Neural cell (in vitro differentiated cells): ENCODE measurements around the gene HOXA3. TPM values are rescaled to one million over a fixed set of nuclear protein-coding genes. Genes with fewer than 3 reads are reported as not detected.

Experiments
- H2AFZ ChIP-seq: fragments of 200-600, 300-800 bp; sonication (generic), shearing (Covaris generic); 2 replicates; pipeline ENCODE4 v1.6.0; 2014; ENCODE audit warnings: low read depth, mild to moderate bottlenecking, antibody characterized with exemption, low read length, moderate library complexity
- H3F3A ChIP-seq: fragments of 200-600 bp; shearing (Covaris generic); 2 replicates; pipeline ENCODE4 v1.6.1; 2016; ENCODE audit warnings: mild to moderate bottlenecking, moderate library complexity, mixed read lengths, antibody characterized with exemption, low read length; ENCODE audit not compliant: insufficient read depth, poor library complexity, severe bottlenecking
- H3K27ac ChIP-seq: fragments of 200-600, 300-800 bp; sonication (generic), shearing (Covaris generic); 2 replicates; pipeline ENCODE4 v1.5.1; 2014; ENCODE audit warnings: mild to moderate bottlenecking, low read length, moderate library complexity
- H3K27me3 ChIP-seq: fragments of 300-800, 200-600 bp; sonication (generic), shearing (Covaris generic); 2 replicates; pipeline ENCODE4 v1.6.0; 2014; ENCODE audit warnings: mild to moderate bottlenecking, low read depth, low read length, moderate library complexity; ENCODE audit not compliant: insufficient read depth
- H3K36me3 ChIP-seq: fragments of 300-800, 200-600 bp; sonication (generic), shearing (Covaris generic); 2 replicates; pipeline ENCODE4 v1.5.1; 2014; ENCODE audit warnings: mild to moderate bottlenecking, antibody characterized with exemption, low read length, moderate library complexity; ENCODE audit not compliant: insufficient read depth
- H3K4me2 ChIP-seq: fragments of 300-800, 200-600 bp; sonication (generic), shearing (Covaris generic); 2 replicates; pipeline ENCODE4 v1.6.0; 2014; ENCODE audit warnings: mild to moderate bottlenecking, low read length
- H3K4me3 ChIP-seq: fragments of 300-800, 200-600 bp; sonication (generic), shearing (Covaris generic); 2 replicates; pipeline ENCODE4 v1.5.1; 2014; ENCODE audit warnings: mild to moderate bottlenecking, low read length, moderate library complexity
- H3K79me2 ChIP-seq: fragments of 200-600 bp; shearing (Covaris generic); replicated peaks from 2 replicates; pipeline ENCODE4 v1.6.0; 2014; ENCODE audit warnings: mild to moderate bottlenecking, low read length, moderate library complexity; ENCODE audit not compliant: insufficient read depth
- H3K9ac ChIP-seq: fragments of 300-800, 200-600 bp; sonication (generic), shearing (Covaris generic); 2 replicates; pipeline ENCODE4 v1.6.1; 2016; ENCODE audit warnings: mild to moderate bottlenecking, low read length, mixed read lengths
- H3K9me2 ChIP-seq: fragments of 200-600 bp; shearing (Covaris generic); 2 replicates; pipeline ENCODE4 v1.6.1; 2016; ENCODE audit warnings: mild to moderate bottlenecking, low read length, mixed read lengths; ENCODE audit not compliant: insufficient read depth
- H3K9me3 ChIP-seq: fragments of 200-600, 300-800 bp; sonication (generic), shearing (Covaris generic); 2 replicates; pipeline ENCODE4 v1.6.1; 2016; ENCODE audit warnings: mild to moderate bottlenecking, mixed run types, low read length, moderate library complexity, mixed read lengths
- H4K20me1 ChIP-seq: fragments of 200-600 bp; shearing (Covaris generic); 2 replicates; pipeline ENCODE4 v1.6.1; 2016; ENCODE audit warnings: mild to moderate bottlenecking, mixed run types; ENCODE audit not compliant: insufficient read depth
- EP300 ChIP-seq: fragments of 450-650 bp; conservative IDR thresholded peaks from 2 replicates; pipeline ENCODE4 v1.6.1; 2014; ENCODE audit warnings: antibody characterized with exemption, mild to moderate bottlenecking, moderate library complexity; ENCODE audit not compliant: poor library complexity, severe bottlenecking
- EZH2 ChIP-seq: fragments of 200-600, 300-800 bp; shearing (Covaris generic), sonication (generic); IDR thresholded peaks from 2 replicates; pipeline ENCODE4 v1.6.1; 2014; ENCODE audit warnings: antibody characterized with exemption, low read length, borderline replicate concordance, mild to moderate bottlenecking; ENCODE audit not compliant: insufficient read depth, poor library complexity, severe bottlenecking
- MXI1 ChIP-seq: fragments of 450-650 bp; conservative IDR thresholded peaks from 2 replicates; pipeline ENCODE4 v1.6.1; 2014; ENCODE audit warnings: antibody characterized with exemption, mild to moderate bottlenecking; ENCODE audit not compliant: poor library complexity, severe bottlenecking
- POLR2AphosphoS5 ChIP-seq: IDR thresholded peaks from 2 replicates; pipeline ENCODE4 v1.6.1; 2012
- RAD21 ChIP-seq: fragments of 450-650 bp; conservative IDR thresholded peaks from 2 replicates; pipeline ENCODE4 v1.6.1; 2014; ENCODE audit warnings: antibody characterized with exemption, mild to moderate bottlenecking, moderate library complexity
- SMC3 ChIP-seq: fragments of 450-650 bp; conservative IDR thresholded peaks from 2 replicates; pipeline ENCODE4 v1.6.1; 2014; ENCODE audit warnings: antibody characterized with exemption, mild to moderate bottlenecking, moderate library complexity; ENCODE audit not compliant: poor library complexity
- TAF1 ChIP-seq: IDR thresholded peaks from 2 replicates; pipeline ENCODE4 v1.6.1; 2012; ENCODE audit warnings: low read depth
- polyA plus RNA-seq: library from polyadenylated mRNA; depleted of rRNA; stranded (reverse); fragments of >200 nt; gene quantifications from 2 replicates; pipeline ENCODE4 v1.2.3, GENCODE V29; 2014
- TF ChIP-seq, protein P1 (sequence below): fragments of 450-650 bp; IDR thresholded peaks from 2 replicates; pipeline ENCODE4 v1.5.1; 2014; ENCODE audit warnings: antibody characterized with exemption, mild to moderate bottlenecking, moderate library complexity; ENCODE audit not compliant: poor library complexity, severe bottlenecking
- TF ChIP-seq, protein P2 (sequence below): IDR thresholded peaks from 2 replicates; pipeline ENCODE4 v1.6.1; 2012; ENCODE audit warnings: borderline replicate concordance

HOXA3 gene
- polyA plus RNA-seq, 1 donor from 2014 or later = not detected

DNA sequence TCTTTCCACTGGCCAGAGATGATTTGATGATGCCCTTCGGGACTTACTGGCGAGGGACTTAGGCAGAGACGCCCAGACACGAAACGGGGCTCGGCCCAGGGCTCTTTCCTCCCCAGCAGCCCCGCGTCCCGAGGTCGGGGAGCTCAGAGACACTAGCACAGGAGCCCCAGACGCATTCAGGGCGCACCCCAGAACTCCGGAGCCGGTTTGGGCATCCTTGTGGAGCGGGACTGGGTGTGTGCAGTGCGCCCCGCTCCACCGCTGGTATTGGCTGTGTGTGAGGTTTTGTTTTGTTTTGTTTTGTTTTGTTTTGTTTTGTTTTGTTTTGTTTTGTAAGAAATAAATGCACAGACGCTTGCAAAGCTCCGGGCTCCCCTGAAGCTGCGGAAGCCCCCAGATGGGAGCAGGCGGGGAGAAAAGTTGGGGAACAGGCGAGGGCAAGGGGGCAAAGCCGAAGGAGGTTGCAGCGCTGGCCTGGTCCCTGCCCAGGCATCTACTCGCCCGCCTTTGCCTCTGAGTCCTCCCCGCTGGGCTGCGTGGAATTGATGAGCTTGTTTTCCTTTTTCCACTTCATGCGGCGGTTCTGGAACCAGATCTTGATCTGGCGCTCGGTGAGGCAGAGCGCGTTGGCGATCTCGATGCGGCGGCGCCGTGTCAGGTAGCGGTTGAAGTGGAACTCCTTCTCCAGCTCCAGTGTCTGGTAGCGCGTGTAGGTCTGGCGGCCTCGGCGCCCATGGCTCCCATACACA, 7.0 kb downstream of the HOXA3 start:
- no peak overlapping the region for H3K4me3 ChIP-seq
- H3K9me3 ChIP-seq = peaks cover 40% of the 10 kb centered on the region
- H3K9me2 ChIP-seq = no peaks in the 10 kb centered on the region
- no peak overlapping the region for H3K4me2 ChIP-seq
- TF ChIP-seq MXI1 = no peak
- TF ChIP-seq, protein P1, sequence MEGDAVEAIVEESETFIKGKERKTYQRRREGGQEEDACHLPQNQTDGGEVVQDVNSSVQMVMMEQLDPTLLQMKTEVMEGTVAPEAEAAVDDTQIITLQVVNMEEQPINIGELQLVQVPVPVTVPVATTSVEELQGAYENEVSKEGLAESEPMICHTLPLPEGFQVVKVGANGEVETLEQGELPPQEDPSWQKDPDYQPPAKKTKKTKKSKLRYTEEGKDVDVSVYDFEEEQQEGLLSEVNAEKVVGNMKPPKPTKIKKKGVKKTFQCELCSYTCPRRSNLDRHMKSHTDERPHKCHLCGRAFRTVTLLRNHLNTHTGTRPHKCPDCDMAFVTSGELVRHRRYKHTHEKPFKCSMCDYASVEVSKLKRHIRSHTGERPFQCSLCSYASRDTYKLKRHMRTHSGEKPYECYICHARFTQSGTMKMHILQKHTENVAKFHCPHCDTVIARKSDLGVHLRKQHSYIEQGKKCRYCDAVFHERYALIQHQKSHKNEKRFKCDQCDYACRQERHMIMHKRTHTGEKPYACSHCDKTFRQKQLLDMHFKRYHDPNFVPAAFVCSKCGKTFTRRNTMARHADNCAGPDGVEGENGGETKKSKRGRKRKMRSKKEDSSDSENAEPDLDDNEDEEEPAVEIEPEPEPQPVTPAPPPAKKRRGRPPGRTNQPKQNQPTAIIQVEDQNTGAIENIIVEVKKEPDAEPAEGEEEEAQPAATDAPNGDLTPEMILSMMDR = no peak
- TF ChIP-seq SMC3 = no peak
- TF ChIP-seq TAF1 = no peak
- TF ChIP-seq, protein P2, sequence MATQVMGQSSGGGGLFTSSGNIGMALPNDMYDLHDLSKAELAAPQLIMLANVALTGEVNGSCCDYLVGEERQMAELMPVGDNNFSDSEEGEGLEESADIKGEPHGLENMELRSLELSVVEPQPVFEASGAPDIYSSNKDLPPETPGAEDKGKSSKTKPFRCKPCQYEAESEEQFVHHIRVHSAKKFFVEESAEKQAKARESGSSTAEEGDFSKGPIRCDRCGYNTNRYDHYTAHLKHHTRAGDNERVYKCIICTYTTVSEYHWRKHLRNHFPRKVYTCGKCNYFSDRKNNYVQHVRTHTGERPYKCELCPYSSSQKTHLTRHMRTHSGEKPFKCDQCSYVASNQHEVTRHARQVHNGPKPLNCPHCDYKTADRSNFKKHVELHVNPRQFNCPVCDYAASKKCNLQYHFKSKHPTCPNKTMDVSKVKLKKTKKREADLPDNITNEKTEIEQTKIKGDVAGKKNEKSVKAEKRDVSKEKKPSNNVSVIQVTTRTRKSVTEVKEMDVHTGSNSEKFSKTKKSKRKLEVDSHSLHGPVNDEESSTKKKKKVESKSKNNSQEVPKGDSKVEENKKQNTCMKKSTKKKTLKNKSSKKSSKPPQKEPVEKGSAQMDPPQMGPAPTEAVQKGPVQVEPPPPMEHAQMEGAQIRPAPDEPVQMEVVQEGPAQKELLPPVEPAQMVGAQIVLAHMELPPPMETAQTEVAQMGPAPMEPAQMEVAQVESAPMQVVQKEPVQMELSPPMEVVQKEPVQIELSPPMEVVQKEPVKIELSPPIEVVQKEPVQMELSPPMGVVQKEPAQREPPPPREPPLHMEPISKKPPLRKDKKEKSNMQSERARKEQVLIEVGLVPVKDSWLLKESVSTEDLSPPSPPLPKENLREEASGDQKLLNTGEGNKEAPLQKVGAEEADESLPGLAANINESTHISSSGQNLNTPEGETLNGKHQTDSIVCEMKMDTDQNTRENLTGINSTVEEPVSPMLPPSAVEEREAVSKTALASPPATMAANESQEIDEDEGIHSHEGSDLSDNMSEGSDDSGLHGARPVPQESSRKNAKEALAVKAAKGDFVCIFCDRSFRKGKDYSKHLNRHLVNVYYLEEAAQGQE = no peak
- no peak for TF ChIP-seq RAD21
- TF ChIP-seq POLR2AphosphoS5 = no peak
- TF ChIP-seq EP300 = no peak
- H3K36me3 ChIP-seq = no peaks in the 10 kb centered on the region
- H3F3A ChIP-seq = no peaks in the 10 kb centered on the region
- no peaks in the 10 kb centered on the region for H4K20me1 ChIP-seq
- no peak overlapping the region for H2AFZ ChIP-seq
- H3K9ac ChIP-seq = no peak overlapping the region
- no peak overlapping the region for H3K27ac ChIP-seq
- peaks cover 100% of the 10 kb centered on the region for H3K27me3 ChIP-seq
- no peaks in the 10 kb centered on the region for H3K79me2 ChIP-seq

DNA sequence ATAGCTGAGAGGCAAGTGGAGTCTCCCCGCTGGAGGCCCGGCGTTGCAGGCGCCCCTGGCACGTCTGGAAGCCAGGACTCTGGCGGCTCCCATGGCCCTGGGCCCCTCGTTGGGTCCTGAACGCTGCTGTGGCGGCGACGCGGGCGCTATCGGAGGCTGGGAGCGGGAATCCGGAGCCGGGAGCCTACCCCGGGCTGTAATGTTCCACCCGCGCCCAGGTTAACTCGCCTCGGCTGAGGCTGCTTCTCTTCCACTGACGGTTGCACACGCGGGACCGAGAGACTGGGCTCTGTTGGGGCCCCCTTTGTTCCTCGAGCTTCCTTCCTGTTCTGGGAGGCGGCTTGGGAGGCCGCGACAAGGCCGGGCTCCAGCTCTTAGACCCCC, 7.6 kb downstream of the HOXA3 start:
- Histone ChIP-seq H3K36me3 (no peaks in the 10 kb centered on the region), H3K27me3 (peaks cover 100% of the 10 kb centered on the region), H3K9me3 (peaks cover 40% of the 10 kb centered on the region), H4K20me1 (no peaks in the 10 kb centered on the region), H3K4me3 (no peak overlapping the region), H3K9ac (no peak overlapping the region), H3K9me2 (no peaks in the 10 kb centered on the region), H3F3A (no peaks in the 10 kb centered on the region), H3K79me2 (no peaks in the 10 kb centered on the region), H2AFZ (no peak overlapping the region), H3K27ac (no peak overlapping the region), H3K4me2 (no peak overlapping the region)
- no peak for TF ChIP-seq POLR2AphosphoS5
- no peak for TF ChIP-seq TAF1
- TF ChIP-seq, protein P2 = no peak
- no peak for TF ChIP-seq EZH2
- TF ChIP-seq EP300 = no peak
- no peak for TF ChIP-seq RAD21
- TF ChIP-seq, protein P1 = no peak
- no peak for TF ChIP-seq MXI1
- no peak for TF ChIP-seq SMC3
